BJ (cell line): Measurements from ENCODE around the gene OTULIN. TPM values are rescaled to one million over a fixed set of nuclear protein-coding genes. Genes with fewer than 3 reads are reported as not detected.

ENCODE experiments used
- CTCF ChIA-PET: fragments of 350-600 bp; formaldehyde crosslinking; extraction: SDS; loops from one replicate; lab custom pipeline; 2021; ENCODE audit warnings: antibody characterized with exemption, inconsistent platforms; lab: Yijun Ruan, JAX
- POLR2A ChIA-PET: fragments of 300-600 bp; sonication (Branson Sonifier 250); formaldehyde crosslinking; extraction: SDS; loops from one replicate; lab custom pipeline; 2021; ENCODE audit warnings: antibody characterized with exemption; lab: Charles Lee
- DNase-seq: peaks from one replicate; pipeline ENCODE4 v3.0.0-alpha.2; 2011; ENCODE audit warnings: low read depth
- H3K27me3 ChIP-seq: 2 replicates; pipeline ENCODE4 v1.6.0; 2011; ENCODE audit warnings: low read length; ENCODE audit not compliant: control insufficient read depth, insufficient read depth
- H3K36me3 ChIP-seq: 2 replicates; pipeline ENCODE4 v1.5.1; 2011; ENCODE audit warnings: low read length; ENCODE audit not compliant: control insufficient read depth, insufficient read depth
- H3K4me3 ChIP-seq: 2 replicates; pipeline ENCODE4 v1.5.1; 2011; ENCODE audit warnings: low read depth, mild to moderate bottlenecking, control low read depth, low read length
- polyA plus RNA-seq: library from polyadenylated mRNA; depleted of rRNA; stranded (reverse); fragments of >200 nt; gene quantifications from 2 replicates; pipeline ENCODE4 v1.2.3, GENCODE V29; 2011
- TF ChIP-seq, protein P1 (sequence below): IDR thresholded peaks from 2 replicates; pipeline ENCODE4 v1.5.1; 2011; ENCODE audit warnings: low read depth, mild to moderate bottlenecking, control low read depth, inconsistent platforms, low read length, moderate library complexity; ENCODE audit not compliant: insufficient read depth

Gene OTULIN
- polyA plus RNA-seq, 1 experiment, result 10.1 TPM

DNA sequence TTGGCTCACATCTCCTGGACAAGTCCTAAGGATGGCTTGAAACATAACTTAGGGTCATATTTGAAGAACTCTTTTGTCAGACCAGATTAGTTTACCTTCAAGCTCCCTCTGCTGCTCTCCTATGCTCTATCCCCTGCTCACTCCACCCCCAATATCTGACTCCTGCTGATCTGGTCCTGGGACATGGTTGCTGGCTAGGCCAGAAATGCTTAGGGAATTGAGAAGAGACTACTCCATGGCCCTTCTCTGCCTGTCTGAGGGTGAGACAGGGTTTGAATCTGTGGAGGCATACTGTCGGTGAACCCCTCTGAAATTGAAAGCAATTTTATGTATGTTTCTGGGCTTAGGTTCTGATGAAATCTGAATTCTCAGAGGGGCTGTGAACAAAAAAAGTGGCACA, 3.3 kb downstream of the OTULIN start:
- ChIA-PET POLR2A (no interaction called here), CTCF (interaction anchor here (0.6 to 1.7 kb wide), 2 partner anchors 16 to 604 kb away, joined by 3 to 6 read pairs; no protein-coding TSS in a partner anchor)
- no peak for DNase-seq
- H3K27me3 ChIP-seq, result no peaks in the 10 kb centered on the region
- TF ChIP-seq, protein P1, sequence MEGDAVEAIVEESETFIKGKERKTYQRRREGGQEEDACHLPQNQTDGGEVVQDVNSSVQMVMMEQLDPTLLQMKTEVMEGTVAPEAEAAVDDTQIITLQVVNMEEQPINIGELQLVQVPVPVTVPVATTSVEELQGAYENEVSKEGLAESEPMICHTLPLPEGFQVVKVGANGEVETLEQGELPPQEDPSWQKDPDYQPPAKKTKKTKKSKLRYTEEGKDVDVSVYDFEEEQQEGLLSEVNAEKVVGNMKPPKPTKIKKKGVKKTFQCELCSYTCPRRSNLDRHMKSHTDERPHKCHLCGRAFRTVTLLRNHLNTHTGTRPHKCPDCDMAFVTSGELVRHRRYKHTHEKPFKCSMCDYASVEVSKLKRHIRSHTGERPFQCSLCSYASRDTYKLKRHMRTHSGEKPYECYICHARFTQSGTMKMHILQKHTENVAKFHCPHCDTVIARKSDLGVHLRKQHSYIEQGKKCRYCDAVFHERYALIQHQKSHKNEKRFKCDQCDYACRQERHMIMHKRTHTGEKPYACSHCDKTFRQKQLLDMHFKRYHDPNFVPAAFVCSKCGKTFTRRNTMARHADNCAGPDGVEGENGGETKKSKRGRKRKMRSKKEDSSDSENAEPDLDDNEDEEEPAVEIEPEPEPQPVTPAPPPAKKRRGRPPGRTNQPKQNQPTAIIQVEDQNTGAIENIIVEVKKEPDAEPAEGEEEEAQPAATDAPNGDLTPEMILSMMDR, result no peak
- H3K36me3 ChIP-seq, result no peaks in the 10 kb centered on the region
- no peak overlapping the region for H3K4me3 ChIP-seq

DNA sequence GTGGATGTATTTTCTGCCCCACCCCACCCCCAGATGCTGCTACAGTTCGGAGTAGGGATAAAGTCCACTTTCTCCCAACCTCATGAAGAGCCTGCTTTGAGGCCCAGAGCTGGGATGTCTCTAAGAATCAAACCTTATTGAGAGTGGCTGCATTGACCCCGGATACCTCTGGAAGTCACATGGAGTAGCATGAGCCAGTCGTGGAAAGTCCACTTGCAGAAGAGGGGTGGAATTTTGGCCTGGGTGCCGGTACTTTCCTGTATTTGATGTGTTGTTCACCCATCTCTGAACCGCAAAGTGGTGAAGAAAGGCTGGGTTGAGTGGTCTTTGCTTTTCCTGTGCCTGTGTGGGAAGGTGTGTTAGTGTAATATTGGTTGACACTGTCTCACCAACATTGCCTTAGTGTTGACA, 3.7 kb downstream of the OTULIN start:
- DNase-seq, result no peak
- Histone ChIP-seq H3K4me3 (no peak overlapping the region), H3K27me3 (no peaks in the 10 kb centered on the region), H3K36me3 (no peaks in the 10 kb centered on the region)
- ChIA-PET CTCF (interaction anchor here (0.6 to 1.7 kb wide), 3 partner anchors 15 to 605 kb away, joined by 3 to 6 read pairs (median 3); no protein-coding TSS in a partner anchor), POLR2A (interaction anchor here (0.5 kb wide), 1 partner anchor 142 kb away, joined by 7 read pairs; no protein-coding TSS in a partner anchor)
- TF ChIP-seq, protein P1, result no peak

DNA sequence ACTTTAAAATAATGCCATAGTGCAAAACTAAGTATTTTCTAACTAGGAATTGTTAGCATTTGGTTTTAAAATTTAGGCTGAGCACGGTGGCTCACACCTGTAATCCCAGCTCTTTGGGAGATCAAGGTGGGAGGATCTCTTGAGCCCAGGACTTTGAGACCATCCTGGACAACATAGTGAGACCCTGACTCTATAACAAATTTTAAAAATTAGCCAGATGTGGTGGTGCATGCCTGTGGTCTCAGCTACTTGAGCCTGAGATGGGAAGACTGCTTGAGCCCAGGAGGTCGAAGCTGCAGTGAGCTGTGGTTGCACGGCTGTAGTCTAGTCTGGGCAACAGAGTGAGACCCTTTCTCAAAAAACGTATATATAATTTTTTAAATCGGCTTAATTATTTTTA, 4.9 kb downstream of the OTULIN start:
- no peaks in the 10 kb centered on the region for H3K27me3 ChIP-seq
- POLR2A ChIA-PET, result no interaction called here
- no peaks in the 10 kb centered on the region for H3K36me3 ChIP-seq
- DNase-seq, result no peak
- CTCF ChIA-PET, result no interaction called here
- H3K4me3 ChIP-seq, result no peak overlapping the region
- TF ChIP-seq, protein P1, result no peak

DNA sequence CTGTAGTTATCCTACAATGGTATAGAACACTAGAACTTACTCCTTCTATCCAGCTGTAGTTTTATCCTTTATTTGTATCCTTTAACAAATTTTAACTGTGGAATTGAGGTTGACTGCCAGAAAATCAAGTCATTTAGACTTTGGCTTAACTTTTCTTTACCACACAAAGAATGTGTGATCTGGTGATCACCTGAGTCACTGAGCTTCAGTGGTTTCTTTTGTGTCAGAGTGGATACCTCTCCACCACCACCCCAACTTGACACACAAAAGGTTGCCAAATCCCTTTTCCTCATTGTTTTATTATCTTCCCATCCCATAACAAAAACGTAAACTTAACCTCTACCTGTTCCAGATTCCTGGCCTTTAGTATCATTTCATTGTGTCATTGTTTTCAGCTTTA, 5.5 kb downstream of the OTULIN start:
- H3K4me3 ChIP-seq, result no peak overlapping the region
- TF ChIP-seq, protein P1, result no peak
- POLR2A ChIA-PET, result no interaction called here
- no peak for DNase-seq
- no peaks in the 10 kb centered on the region for H3K36me3 ChIP-seq
- H3K27me3 ChIP-seq, result no peaks in the 10 kb centered on the region
- CTCF ChIA-PET, result interaction anchor here (0.6 kb wide), 2 partner anchors 9 to 65 kb away, joined by 3 to 7 read pairs; no protein-coding TSS in a partner anchor

DNA sequence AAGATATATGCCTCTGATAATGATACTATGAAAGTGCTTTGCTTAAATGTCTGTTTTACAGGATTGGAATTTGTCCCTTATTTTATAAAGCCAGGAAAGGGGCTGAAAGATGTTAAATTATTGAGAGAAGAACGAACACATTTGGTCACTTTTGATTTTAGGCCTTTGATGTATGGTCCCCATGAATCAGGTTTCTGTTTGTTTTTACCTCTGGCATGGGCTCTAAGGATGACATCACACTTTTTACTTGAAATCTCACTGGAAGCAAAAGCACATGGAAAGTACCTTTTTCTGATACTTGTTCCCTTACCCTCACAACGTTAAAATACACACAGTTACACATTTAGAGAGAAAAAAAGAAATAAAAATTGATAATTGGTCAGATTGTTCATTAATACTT, 6.9 kb downstream of the OTULIN start:
- Histone ChIP-seq H3K27me3 (no peaks in the 10 kb centered on the region), H3K4me3 (no peak overlapping the region), H3K36me3 (0 out of 2 replicates have a peak, but pooled peaks cover 2% of the 10 kb centered on the region)
- TF ChIP-seq, protein P1, result no peak
- CTCF ChIA-PET, result interaction anchor here (2.8 kb wide), 1 partner anchor 13 kb away, joined by 14 read pairs; no protein-coding TSS in a partner anchor
- POLR2A ChIA-PET, result no interaction called here
- no peak for DNase-seq
